Activated CD8-positive, alpha-beta T cell treated with anti-CD3 and anti-CD28 coated beads for 36 hours (primary cell): Measurements from ENCODE around the gene FKBP9. TPM values are rescaled to one million over a fixed set of nuclear protein-coding genes. Genes with fewer than 3 reads are reported as not detected.
"Not testable (repeated sequence)": the region's sequence is repeated elsewhere in the genome, so short reads cannot be mapped to it uniquely, and the experiment has no call there.

Experiments used
- ATAC-seq: fragments of 200-7000 bp; cut with Tn5 transposase; one replicate; pipeline ENCODE4 v1.10.0; 2021; ENCODE audit warnings: mild to moderate bottlenecking, moderate library complexity
- CTCF ChIA-PET: fragments of 350-600 bp; sonication (Branson Sonifier 250); formaldehyde crosslinking; loops from one replicate; lab custom pipeline; 2021; ENCODE audit warnings: antibody characterized with exemption; lab: Charles Lee
- POLR2A ChIA-PET: fragments of 350-600 bp; sonication (Branson Sonifier 250); formaldehyde crosslinking; loops from one replicate; lab custom pipeline; 2021; ENCODE audit warnings: antibody characterized with exemption; lab: Charles Lee
- DNase-seq: peaks from one replicate; pipeline ENCODE4 v3.0.0-alpha.2; 2020
- H3K27ac Mint-ChIP-seq: one replicate; pipeline ENCODE4 v1.8.0; 2021; ENCODE audit warnings: mild to moderate bottlenecking, mixed read lengths
- H3K27me3 Mint-ChIP-seq: one replicate; pipeline ENCODE4 v1.8.0; 2021; ENCODE audit warnings: mixed read lengths
- H3K36me3 Mint-ChIP-seq: one replicate; pipeline ENCODE4 v1.8.0; 2021; ENCODE audit warnings: low read depth, mixed read lengths
- H3K4me1 Mint-ChIP-seq: one replicate; pipeline ENCODE4 v1.8.0; 2021; ENCODE audit warnings: low read depth, mixed read lengths
- H3K4me3 Mint-ChIP-seq: one replicate; pipeline ENCODE4 v1.8.0; 2021; ENCODE audit warnings: mild to moderate bottlenecking, moderate library complexity, mixed read lengths
- H3K9me3 Mint-ChIP-seq: one replicate; pipeline ENCODE4 v1.8.0; 2021; ENCODE audit warnings: mixed read lengths
- intact Hi-C: fragments of 100-400 bp; cut with micrococcal nuclease; formaldehyde crosslinking; loops from one replicate; pipeline ENCODE4 v1.10.0; 2022
- total RNA-seq, 2 experiments: library from RNA; stranded (reverse); gene quantifications; one replicate each; pipeline ENCODE4 v1.2.3, GENCODE V29; 2021
- TF ChIP-seq, protein P1 (sequence below): fragments of 200-600 bp; IDR thresholded peaks from one replicate; pipeline ENCODE4 v1.8.0; 2022; ENCODE audit warnings: antibody characterized with exemption, mild to moderate bottlenecking

FKBP9 gene
- total RNA-seq, 2 experiments from 2014 or later: 0.47 TPM; not detected in 1

DNA sequence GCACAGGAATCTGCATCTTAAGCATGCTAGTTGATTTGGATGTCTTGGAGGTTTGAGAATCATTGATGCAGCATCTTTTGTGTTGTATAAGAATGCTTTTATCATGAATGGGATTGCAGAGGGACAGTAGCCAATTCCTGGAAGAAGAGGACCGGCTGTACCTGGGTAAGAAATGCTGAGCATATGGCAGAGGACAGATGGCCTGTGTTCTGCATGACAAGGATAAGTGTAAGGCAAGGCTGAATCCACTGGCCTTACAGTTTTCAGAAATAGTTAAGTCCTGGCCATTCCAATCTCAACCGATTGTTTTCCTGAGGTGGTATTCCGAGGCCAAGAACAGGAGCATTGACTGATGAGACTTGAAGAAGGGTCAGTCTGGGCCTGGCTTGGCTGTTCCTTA is 41.2 kb upstream of the FKBP9 start:
- H3K4me3 Mint-ChIP-seq: no peak overlapping the region
- POLR2A ChIA-PET: no interaction called here
- DNase-seq (no peak), ATAC-seq (no peak)
- CTCF ChIA-PET: no interaction called here
- TF ChIP-seq, protein P1, sequence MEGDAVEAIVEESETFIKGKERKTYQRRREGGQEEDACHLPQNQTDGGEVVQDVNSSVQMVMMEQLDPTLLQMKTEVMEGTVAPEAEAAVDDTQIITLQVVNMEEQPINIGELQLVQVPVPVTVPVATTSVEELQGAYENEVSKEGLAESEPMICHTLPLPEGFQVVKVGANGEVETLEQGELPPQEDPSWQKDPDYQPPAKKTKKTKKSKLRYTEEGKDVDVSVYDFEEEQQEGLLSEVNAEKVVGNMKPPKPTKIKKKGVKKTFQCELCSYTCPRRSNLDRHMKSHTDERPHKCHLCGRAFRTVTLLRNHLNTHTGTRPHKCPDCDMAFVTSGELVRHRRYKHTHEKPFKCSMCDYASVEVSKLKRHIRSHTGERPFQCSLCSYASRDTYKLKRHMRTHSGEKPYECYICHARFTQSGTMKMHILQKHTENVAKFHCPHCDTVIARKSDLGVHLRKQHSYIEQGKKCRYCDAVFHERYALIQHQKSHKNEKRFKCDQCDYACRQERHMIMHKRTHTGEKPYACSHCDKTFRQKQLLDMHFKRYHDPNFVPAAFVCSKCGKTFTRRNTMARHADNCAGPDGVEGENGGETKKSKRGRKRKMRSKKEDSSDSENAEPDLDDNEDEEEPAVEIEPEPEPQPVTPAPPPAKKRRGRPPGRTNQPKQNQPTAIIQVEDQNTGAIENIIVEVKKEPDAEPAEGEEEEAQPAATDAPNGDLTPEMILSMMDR: no peak
- intact Hi-C loops: no loop called here
- H3K27me3 Mint-ChIP-seq: no peaks in the 10 kb centered on the region
- no peaks in the 10 kb centered on the region for H3K9me3 Mint-ChIP-seq
- H3K27ac Mint-ChIP-seq: no peak overlapping the region
- H3K4me1 Mint-ChIP-seq: peaks cover 14% of the 10 kb centered on the region
- H3K36me3 Mint-ChIP-seq: no peaks in the 10 kb centered on the region

DNA sequence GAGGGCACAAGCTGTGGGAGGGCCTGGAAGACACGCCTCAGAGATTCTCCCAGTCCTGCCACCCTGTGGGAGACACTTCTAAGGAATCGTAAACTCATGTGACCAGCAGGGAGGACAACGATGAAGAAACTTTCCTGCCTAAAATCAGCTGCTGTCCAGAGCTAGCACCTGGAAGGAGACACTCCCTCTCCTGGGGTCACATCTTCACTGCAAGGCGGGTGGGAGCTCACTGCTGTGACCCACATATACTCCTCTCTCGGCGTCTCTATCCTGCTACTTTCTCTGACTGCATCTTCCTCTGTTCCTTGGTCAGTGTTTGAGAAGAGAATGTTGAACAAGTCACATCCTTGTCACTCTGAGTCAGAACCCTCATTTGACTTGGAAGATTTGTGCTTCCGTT is 40.2 kb upstream of the FKBP9 start:
- ATAC-seq, H3K36me3 Mint-ChIP-seq, POLR2A ChIA-PET, H3K27me3 Mint-ChIP-seq, H3K27ac Mint-ChIP-seq, CTCF ChIA-PET, DNase-seq, H3K4me3 Mint-ChIP-seq, H3K9me3 Mint-ChIP-seq, intact Hi-C loops: not testable (repeated sequence)
- peaks cover 14% of the 10 kb centered on the region for H3K4me1 Mint-ChIP-seq

DNA sequence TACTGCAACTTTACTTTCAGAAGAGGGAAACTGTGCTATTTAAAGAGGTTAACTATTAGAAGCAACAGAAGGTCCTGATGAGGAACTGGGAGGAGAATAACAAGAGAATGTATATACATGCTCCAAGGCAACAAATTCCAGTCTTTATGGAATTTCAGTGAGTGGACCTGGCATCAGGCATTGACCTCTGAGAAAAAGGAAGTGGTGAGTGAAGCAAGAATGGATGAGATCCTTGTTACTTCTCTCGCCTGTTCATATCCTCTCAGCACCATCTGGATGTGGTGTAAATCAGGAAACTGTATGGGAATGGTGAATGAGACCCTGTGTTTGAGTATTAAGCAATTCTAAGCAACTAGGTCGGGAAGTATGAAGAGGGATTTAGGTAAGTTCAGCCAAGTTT is 35.3 kb upstream of the FKBP9 start:
- no peak overlapping the region for H3K4me3 Mint-ChIP-seq
- H3K4me1 Mint-ChIP-seq: no peaks in the 10 kb centered on the region
- H3K27me3 Mint-ChIP-seq: no peaks in the 10 kb centered on the region
- intact Hi-C loops: no loop called here
- H3K9me3 Mint-ChIP-seq: no peaks in the 10 kb centered on the region
- CTCF ChIA-PET: no interaction called here
- POLR2A ChIA-PET: no interaction called here
- ATAC-seq: no peak
- DNase-seq: no peak
- TF ChIP-seq, protein P1: no peak
- peaks cover 3% of the 10 kb centered on the region for H3K36me3 Mint-ChIP-seq
- no peak overlapping the region for H3K27ac Mint-ChIP-seq

DNA sequence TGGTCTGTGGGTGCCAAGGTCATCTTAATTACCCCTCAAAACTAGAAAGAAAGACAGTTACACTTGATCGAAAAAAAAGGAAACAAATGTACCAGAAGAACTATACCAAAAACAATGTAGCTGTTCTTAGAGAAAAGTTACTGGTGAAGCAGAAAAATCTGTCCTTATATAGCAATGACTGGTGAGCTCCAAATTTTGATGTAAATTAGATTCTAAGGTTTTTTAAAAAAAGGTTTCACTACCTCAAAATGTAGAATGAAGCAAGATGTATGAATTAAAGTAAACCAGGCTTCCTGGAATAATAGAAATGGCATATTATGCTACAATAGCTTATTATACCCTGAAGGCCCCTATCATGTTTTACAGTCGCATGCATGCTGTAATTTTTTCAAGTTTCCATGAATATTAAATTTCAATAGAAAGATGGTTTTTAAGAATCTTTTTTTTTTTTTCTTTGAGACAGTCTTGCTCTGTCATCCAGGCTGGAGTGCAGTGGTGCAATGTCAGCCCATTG is 28.4 kb upstream of the FKBP9 start:
- Mint-ChIP-seq H3K36me3 (peaks cover 5% of the 10 kb centered on the region), H3K4me1 (no peaks in the 10 kb centered on the region), H3K27ac (no peak overlapping the region), H3K4me3 (no peak overlapping the region), H3K27me3 (no peaks in the 10 kb centered on the region), H3K9me3 (no peaks in the 10 kb centered on the region)
- ATAC-seq: no peak
- CTCF ChIA-PET: interaction anchor here (1.3 to 1.4 kb wide), 3 partner anchors 46 to 128 kb away, joined by 4 to 5 read pairs (median 5); no protein-coding TSS in a partner anchor
- no peak for DNase-seq
- intact Hi-C loops: no loop called here
- TF ChIP-seq, protein P1: no peak
- POLR2A ChIA-PET: interaction anchor here (1.2 kb wide), 1 partner anchor 82 kb away, joined by 3 read pairs; no protein-coding TSS in a partner anchor

DNA sequence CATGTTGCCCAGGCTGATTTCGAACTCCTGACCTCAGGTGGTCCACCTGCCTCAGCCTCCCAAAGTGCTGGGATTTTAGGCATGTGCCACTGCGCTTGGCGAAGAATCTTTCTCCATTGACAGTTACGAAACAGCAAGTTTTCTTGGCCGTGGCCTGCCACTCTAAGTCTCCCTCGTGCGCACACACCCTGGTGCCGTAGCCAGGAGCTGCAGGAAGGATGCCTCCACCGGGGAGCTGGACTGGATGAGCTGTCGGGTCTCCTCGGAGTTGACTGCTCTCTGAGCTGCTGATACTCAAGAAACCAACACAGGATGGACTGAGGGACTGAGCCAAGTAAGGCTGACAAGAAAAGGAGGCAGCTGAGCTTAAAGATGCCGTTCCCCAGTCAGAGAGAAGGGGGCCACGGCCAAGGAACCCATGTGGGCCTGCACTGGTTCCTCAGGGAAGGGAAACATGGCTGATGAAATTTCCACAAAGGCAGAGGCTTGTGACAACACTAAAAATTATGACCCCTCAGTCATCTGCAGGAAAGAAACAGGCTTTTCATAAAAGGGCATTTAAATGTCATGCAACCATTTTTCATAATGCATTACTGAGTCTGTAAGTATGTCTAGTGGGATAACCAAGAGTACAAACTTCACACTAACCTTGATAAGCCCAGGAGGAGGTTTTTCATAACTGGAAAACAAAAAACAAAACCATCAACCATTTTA is 27.7 kb upstream of the FKBP9 start:
- peaks cover 6% of the 10 kb centered on the region for H3K36me3 Mint-ChIP-seq
- POLR2A ChIA-PET: interaction anchor here (1.2 kb wide), 1 partner anchor 83 kb away, joined by 3 read pairs; no protein-coding TSS in a partner anchor
- TF ChIP-seq, protein P1: no peak
- intact Hi-C loops: no loop called here
- ATAC-seq: no peak
- H3K4me3 Mint-ChIP-seq: no peak overlapping the region
- H3K27ac Mint-ChIP-seq: no peak overlapping the region
- CTCF ChIA-PET: interaction anchor here (1.3 to 1.4 kb wide), 3 partner anchors 47 to 129 kb away, joined by 4 to 5 read pairs (median 5); no protein-coding TSS in a partner anchor
- no peaks in the 10 kb centered on the region for H3K27me3 Mint-ChIP-seq
- DNase-seq: no peak
- H3K9me3 Mint-ChIP-seq: no peaks in the 10 kb centered on the region
- H3K4me1 Mint-ChIP-seq: no peaks in the 10 kb centered on the region
